ENCODE results near the gene ZNF280C.

ZNF280C gene

GRCh38 chrX:130268449-130269170 lies at the start of gene ZNF280C:
TSS of gene ZNF280C (minus strand) at chrX:130268899. CDS start at chrX:130260449, 8,450 bp downstream.
- Histone ChIP-seq H3K27ac (peak within 1 kb of the TSS; percentile 89), H3K4me3 (peak within 1 kb of the TSS; percentile 85), H3K9me3 (ENCODE audit: low read depth, low read length) (no peaks in the 10 kb centered on the region), H3K36me3 (ENCODE audit: insufficient read depth, low read length) (peaks cover 13% of the 10 kb centered on the region), H3K9ac (ENCODE audit: insufficient read length) (peak within 1 kb of the TSS; percentile 91)
- peak; percentile 81 for DNase-seq (ENCODE audit: low read depth, low spot score)
- TF ChIP-seq POLR2AphosphoS5 (IDR thresholded peaks at IDR 0.05; ENCODE audit: borderline replicate concordance, low read depth, low read length) (peak; percentile 99), EZH2 (IDR thresholded peaks at IDR 0.05) (no peak)

GRCh38 chrX:130304587-130305368 lies 36.1 kb upstream of the ZNF280C start:
- TF ChIP-seq FOXP2 (optimal IDR thresholded peaks at IDR 0.05; ENCODE audit: control extremely low read depth, extremely low read length, insufficient read depth) (no peak), POLR2AphosphoS5 (IDR thresholded peaks at IDR 0.05; ENCODE audit: borderline replicate concordance, low read depth, low read length) (no peak), EZH2 (IDR thresholded peaks at IDR 0.05) (no peak)
- DNase-seq (ENCODE audit: low read depth, low spot score): no peak

GRCh38 chrX:130301977-130302376 lies 33.3 kb upstream of the ZNF280C start:
- TF ChIP-seq POLR2AphosphoS5 (IDR thresholded peaks at IDR 0.05; ENCODE audit: borderline replicate concordance, low read depth, low read length): no peak
- TF ChIP-seq FOXP2 (optimal IDR thresholded peaks at IDR 0.05; ENCODE audit: control extremely low read depth, extremely low read length, insufficient read depth): no peak
- no peak for TF ChIP-seq EZH2 (IDR thresholded peaks at IDR 0.05)
- H3K9ac ChIP-seq (ENCODE audit: insufficient read length): no peak overlapping the region
- H3K4me3 ChIP-seq: no peak overlapping the region
- no peaks in the 10 kb centered on the region for H3K36me3 ChIP-seq (ENCODE audit: insufficient read depth, low read length)
- H3K9me3 ChIP-seq (ENCODE audit: low read depth, low read length): no peaks in the 10 kb centered on the region
- no peak for DNase-seq (ENCODE audit: low read depth, low spot score)
- H3K27ac ChIP-seq: no peak overlapping the region

More at GRCh38 chrX:130304587-130305368, 36.1 kb upstream of the ZNF280C start:
- no peak overlapping the region for H3K4me3 ChIP-seq
- H3K36me3 ChIP-seq (ENCODE audit: insufficient read depth, low read length): no peaks in the 10 kb centered on the region
- no peaks in the 10 kb centered on the region for H3K9me3 ChIP-seq (ENCODE audit: low read depth, low read length)
- no peak overlapping the region for H3K9ac ChIP-seq (ENCODE audit: insufficient read length)
- H3K27ac ChIP-seq: no peak overlapping the region

GRCh38 chrX:130301405-130301804 lies 32.7 kb upstream of the ZNF280C start:
- Histone ChIP-seq H3K4me3 (no peak overlapping the region), H3K36me3 (ENCODE audit: insufficient read depth, low read length) (no peaks in the 10 kb centered on the region), H3K9me3 (ENCODE audit: low read depth, low read length) (no peaks in the 10 kb centered on the region), H3K9ac (ENCODE audit: insufficient read length) (no peak overlapping the region), H3K27ac (no peak overlapping the region)
- no peak for DNase-seq (ENCODE audit: low read depth, low spot score)
- TF ChIP-seq EZH2 (IDR thresholded peaks at IDR 0.05): no peak
- TF ChIP-seq POLR2AphosphoS5 (IDR thresholded peaks at IDR 0.05; ENCODE audit: borderline replicate concordance, low read depth, low read length): no peak
- TF ChIP-seq FOXP2 (optimal IDR thresholded peaks at IDR 0.05; ENCODE audit: control extremely low read depth, extremely low read length, insufficient read depth): no peak

GRCh38 chrX:130300010-130300282 lies 31.2 kb upstream of the ZNF280C start:
- no peak for TF ChIP-seq FOXP2 (optimal IDR thresholded peaks at IDR 0.05; ENCODE audit: control extremely low read depth, extremely low read length, insufficient read depth)
- TF ChIP-seq POLR2AphosphoS5 (IDR thresholded peaks at IDR 0.05; ENCODE audit: borderline replicate concordance, low read depth, low read length): no peak
- TF ChIP-seq EZH2 (IDR thresholded peaks at IDR 0.05): no peak
- Histone ChIP-seq H3K27ac (no peak overlapping the region), H3K9ac (ENCODE audit: insufficient read length) (no peak overlapping the region), H3K36me3 (ENCODE audit: insufficient read depth, low read length) (no peaks in the 10 kb centered on the region), H3K4me3 (no peak overlapping the region), H3K9me3 (ENCODE audit: low read depth, low read length) (no peaks in the 10 kb centered on the region)
- DNase-seq (ENCODE audit: low read depth, low spot score): no peak

- Histone ChIP-seq H3K36me3 (ENCODE audit: insufficient read depth, low read length) (no peaks in the 10 kb centered on the region), H3K27ac (no peak overlapping the region), H3K9me3 (ENCODE audit: low read depth, low read length) (no peaks in the 10 kb centered on the region), H3K4me3 (no peak overlapping the region), H3K9ac (ENCODE audit: insufficient read length) (no peak overlapping the region)
- TF ChIP-seq EZH2 (IDR thresholded peaks at IDR 0.05): no peak
- no peak for TF ChIP-seq POLR2AphosphoS5 (IDR thresholded peaks at IDR 0.05; ENCODE audit: borderline replicate concordance, low read depth, low read length)
- no peak for TF ChIP-seq FOXP2 (optimal IDR thresholded peaks at IDR 0.05; ENCODE audit: control extremely low read depth, extremely low read length, insufficient read depth)
- DNase-seq (ENCODE audit: low read depth, low spot score): no peak
Measured at GRCh38 chrX:130299279-130300009, 30.7 kb upstream of the ZNF280C start.

- TF ChIP-seq EZH2 (IDR thresholded peaks at IDR 0.05) (no peak), POLR2AphosphoS5 (IDR thresholded peaks at IDR 0.05; ENCODE audit: borderline replicate concordance, low read depth, low read length) (no peak; the same call in 1 of the 2 replicates), FOXP2 (optimal IDR thresholded peaks at IDR 0.05; ENCODE audit: control extremely low read depth, extremely low read length, insufficient read depth) (no peak)
- Histone ChIP-seq H3K4me3 (peak overlapping the region; percentile 56), H3K27ac (peak overlapping the region; percentile 62), H3K9me3 (ENCODE audit: low read depth, low read length) (no peaks in the 10 kb centered on the region), H3K9ac (ENCODE audit: insufficient read length) (no peak overlapping the region), H3K36me3 (ENCODE audit: insufficient read depth, low read length) (no peaks in the 10 kb centered on the region)
- peak; percentile 40 for DNase-seq (ENCODE audit: low read depth, low spot score)
Measured at GRCh38 chrX:130296743-130297142, 28.0 kb upstream of the ZNF280C start.

- DNase-seq (ENCODE audit: low read depth, low spot score): no peak
- no peaks in the 10 kb centered on the region for H3K36me3 ChIP-seq (ENCODE audit: insufficient read depth, low read length)
- H3K9me3 ChIP-seq (ENCODE audit: low read depth, low read length): no peaks in the 10 kb centered on the region
- peak overlapping the region; percentile 56 for H3K4me3 ChIP-seq
- TF ChIP-seq EZH2 (IDR thresholded peaks at IDR 0.05): no peak
- TF ChIP-seq FOXP2 (optimal IDR thresholded peaks at IDR 0.05; ENCODE audit: control extremely low read depth, extremely low read length, insufficient read depth): no peak
- H3K9ac ChIP-seq (ENCODE audit: insufficient read length): no peak overlapping the region
- H3K27ac ChIP-seq: peak overlapping the region; percentile 62
Measured at GRCh38 chrX:130296297-130296678, 27.6 kb upstream of the ZNF280C start.

Measured in SK-N-MC (cell line).